Heart right ventricle (tissue), 16 donors: ENCODE data around the gene LENEP. TPM values are rescaled to one million over a fixed set of nuclear protein-coding genes. Genes with fewer than 3 reads are reported as not detected.
A peak's percentile ranks its signal among the peaks of the same experiment; 100 is the strongest.

ENCODE experiments used
- ATAC-seq, 8 donors: fragments of 200-7000 bp; cut with Tn5 transposase; one replicate each; pipeline ENCODE4 v1.9.1; 2020; ENCODE audit warnings: mild to moderate bottlenecking in 8 of 8, moderate library complexity in 8 of 8, moderate number of reproducible peaks in 1 of 8
- DNase-seq, 2 donors: peaks; one replicate each; pipeline ENCODE4 v3.0.0-alpha.2; 2020
- H3K27ac ChIP-seq, 10 donors: fragments of 200-600 bp; sonication (generic) in 2 of 10; one replicate each; pipeline versions ENCODE4 v1.5.0 to v1.8.0; 2020 to 2022; ENCODE audit warnings: mild to moderate bottlenecking in 3 of 10
- H3K27me3 ChIP-seq, 7 donors: fragments of 200-600 bp; one replicate each; pipeline ENCODE4 v1.8.0; 2021 to 2022; ENCODE audit warnings: mild to moderate bottlenecking in 2 of 7
- H3K36me3 ChIP-seq, 9 donors: fragments of 200-600 bp; sonication (generic) in 1 of 9; one replicate each; pipeline versions ENCODE4 v1.5.0 to v1.8.0; 2020 to 2022; ENCODE audit warnings: mild to moderate bottlenecking in 2 of 9
- H3K4me1 ChIP-seq, 9 donors: fragments of 200-600 bp; sonication (generic) in 1 of 9; one replicate each; pipeline versions ENCODE4 v1.5.0 to v1.8.0; 2020 to 2022; ENCODE audit warnings: mild to moderate bottlenecking in 4 of 9
- H3K4me3 ChIP-seq, 10 donors: fragments of 200-600 bp; sonication (generic) in 2 of 10; one replicate each; pipeline versions ENCODE4 v1.5.0 to v1.8.0; 2020 to 2022; ENCODE audit warnings: mild to moderate bottlenecking in 7 of 10, moderate library complexity in 2 of 10
- H3K9me3 ChIP-seq, 11 donors: fragments of 200-600 bp in 10 of 11; sonication (generic) in 2 of 11; one replicate each; pipeline versions ENCODE4 v1.5.0 to v1.8.0; 2013 to 2022; ENCODE audit warnings: mild to moderate bottlenecking in 2 of 11, control low read depth in 1 of 11, moderate library complexity in 1 of 11
- CTCF ChIP-seq, 9 donors: fragments of 200-600 bp; sonication (generic) in 2 of 9; IDR thresholded peaks; one replicate each; pipeline versions ENCODE4 v1.5.0 to v1.8.0; 2021 to 2022; ENCODE audit warnings: antibody characterized with exemption in 9 of 9, mild to moderate bottlenecking in 5 of 9, moderate library complexity in 1 of 9
- WGBS, 2 donors: extraction: QIAGEN DNeasy Blood & Tissue Kit; methylation state at CpG; one replicate each; pipeline ENCODE4 v1.1.7; 2013; ENCODE audit warnings: inconsistent platforms in 1 of 2; 5-methylcytosine and 5-hydroxymethylcytosine counted together
- intact Hi-C, 10 donors: fragments of 100-400 bp; cut with DNase I; formaldehyde crosslinking; loops; one replicate each; pipeline versions ENCODE4 v1.11.1 to v1.14.2; 2022
- polyA plus RNA-seq, 2 donors: library from polyadenylated mRNA; stranded (reverse); fragments of 200-250 nt; gene quantifications; one replicate each; pipeline ENCODE4 v1.2.3, GENCODE V29; 2013
- total RNA-seq, 10 donors: library from RNA; stranded (reverse); fragmentation: NEBNext Ultra II Directional in 3 of 10; extraction: Animal tissue kit (Norgen Biotek cat#: 25700) in 3 of 10; gene quantifications; one replicate each; pipeline versions ENCODE4 v1.2.1 to v1.2.4, GENCODE V29; 2021 to 2023
- donor health status: Arrhythmogenic right ventricular cardiomyopathy.
- donor health status: ischemic (EF 13 %, LVEDD 7.1; RV severe dilation, severe dysfunction).
- donor health status: healthy with polysubstance abuse.
- donor health status: DM: no; HTN: yes; CAD: no.
- donor health status: DM: no; HTN: no; CAD: no.
- donor health status: ischemic (EF 25% LVEDD 6.9; RV normal size, moderate dysfunction).
- donor health status: ischemic (EF 25% LVEDD 5.7; RV mildly dilated, moderate dysfunction).
- donor health status: healthy.
- donor health status: DM: yes; HTN: yes; CAD: no.
- donor health status: Ischemic cardiomyopathy.
- donor health status: ischemic (EF 35%, LVEDD 5.7; RV mildly dilated, moderate dysfunction).
- donor health status: nonischemic (EF 11% LVEDD 7.7; RV severe dilation, severe dysfunction).
- donor health status: DM: yes; HTN: yes; CAD: no.
- donor health status: PGD.
- donor health status: ischemic (EF 29% LVEDD 5.4; RV normal size, mild dysfunction).
- donor health status: nonischemic (EF 23%, LVEDD 6.1; RV moderate dilation, normal function).

LENEP gene
- total and polyA plus RNA-seq, 12 donors = not detected

- no peak for DNase-seq
- Histone ChIP-seq H3K9me3 (no peaks in the 10 kb centered on the region), H3K27ac (peak overlapping the region in 5 of 10 donors; percentile 15 to 60 (median 34)), H3K4me3 (no peak overlapping the region), H3K36me3 (peaks cover 0 to 50% (median 7%) of the 10 kb centered on the region in 9 donors), H3K4me1 (peaks cover 0 to 47% (median 27%) of the 10 kb centered on the region in 9 donors), H3K27me3 (no peaks in the 10 kb centered on the region)
- ATAC-seq = no peak
- WGBS, 2 donors = 85 to 90% methylated on average over 15 of the region's 15 CpGs
- TF ChIP-seq CTCF (IDR thresholded peaks at IDR 0.05) = no peak
- intact Hi-C loops = no loop called here
Measured at GRCh38 chr1:154945160-154945961, 48.0 kb upstream of the LENEP start.

- Histone ChIP-seq H3K27ac (peak overlapping the region in 1 of 10 donors; percentile 16), H3K4me3 (no peak overlapping the region), H3K4me1 (peaks cover 0 to 38% (median 21%) of the 10 kb centered on the region in 9 donors), H3K27me3 (no peaks in the 10 kb centered on the region), H3K36me3 (peaks cover 0 to 59% (median 7%) of the 10 kb centered on the region in 9 donors), H3K9me3 (no peaks in the 10 kb centered on the region)
- no peak for TF ChIP-seq CTCF (IDR thresholded peaks at IDR 0.05)
- 80 to 86% methylated on average over 17 of the region's 17 CpGs for WGBS, 2 donors
- ATAC-seq (no peak), DNase-seq (no peak)
- intact Hi-C loops = no loop called here
Measured at GRCh38 chr1:154945962-154946850, 47.2 kb upstream of the LENEP start.

GRCh38 chr1:154948079-154948478 is 45.3 kb upstream of the LENEP start:
- no peak overlapping the region for H3K27ac ChIP-seq
- WGBS, 2 donors = 95 to 97% methylated on average over 11 of the region's 11 CpGs
- intact Hi-C loops = no loop called here
- H3K27me3 ChIP-seq = no peaks in the 10 kb centered on the region
- peaks cover 0 to 31% (median 26%) of the 10 kb centered on the region in 9 donors for H3K4me1 ChIP-seq
- H3K9me3 ChIP-seq = no peaks in the 10 kb centered on the region
- H3K36me3 ChIP-seq = peaks cover 0 to 64% (median 7%) of the 10 kb centered on the region in 9 donors
- ATAC-seq (no peak), DNase-seq (no peak)
- H3K4me3 ChIP-seq = no peak overlapping the region
- no peak for TF ChIP-seq CTCF (IDR thresholded peaks at IDR 0.05)
